Chondrocyte (in vitro differentiated cells): ENCODE measurements around the gene SCAPER. TPM values are rescaled to one million over a fixed set of nuclear protein-coding genes. Genes with fewer than 3 reads are reported as not detected.

Experiments used
- DNase-seq: peaks from one replicate; pipeline ENCODE4 v3.0.0; 2021; ENCODE audit warnings: mixed read lengths, low spot score
- H3K27ac Mint-ChIP-seq: one replicate; pipeline ENCODE4 v1.8.0; 2021; ENCODE audit warnings: mild to moderate bottlenecking, moderate library complexity, mixed read lengths; ENCODE audit not compliant: unreplicated experiment
- H3K27me3 Mint-ChIP-seq: 2 replicates; pipeline ENCODE4 v1.8.0; 2021; ENCODE audit warnings: low read depth, mixed read lengths
- H3K36me3 Mint-ChIP-seq: 2 replicates; pipeline ENCODE4 v1.8.0; 2021; ENCODE audit warnings: low read depth, mixed read lengths
- H3K4me1 Mint-ChIP-seq: 2 replicates; pipeline ENCODE4 v1.8.0; 2021; ENCODE audit warnings: low read depth, mild to moderate bottlenecking, mixed read lengths
- H3K4me3 Mint-ChIP-seq: one replicate; pipeline ENCODE4 v1.8.0; 2021; ENCODE audit warnings: mild to moderate bottlenecking, moderate library complexity, mixed read lengths; ENCODE audit not compliant: unreplicated experiment
- H3K9me3 Mint-ChIP-seq: 2 replicates; pipeline ENCODE4 v1.8.0; 2021; ENCODE audit warnings: low read depth, mixed read lengths
- CTCF ChIP-seq: fragments of 200-600 bp; sonication (generic); IDR thresholded peaks from 2 replicates; pipeline ENCODE4 v1.5.0; 2021; ENCODE audit warnings: antibody characterized with exemption, mild to moderate bottlenecking, moderate library complexity
- total RNA-seq: library from RNA; stranded (reverse); gene quantifications from 3 replicates; pipeline ENCODE4 v1.2.1, GENCODE V29; 2021

SCAPER gene
- total RNA-seq, 1 donor from 2014 or later, result 17.3 TPM

GRCh38 chr15:76938752-76939151, 33.6 kb upstream of the SCAPER start:
- peaks cover 6% of the 10 kb centered on the region for H3K4me1 Mint-ChIP-seq
- H3K9me3 Mint-ChIP-seq, result no peaks in the 10 kb centered on the region
- TF ChIP-seq CTCF, result no peak
- H3K27me3 Mint-ChIP-seq, result no peaks in the 10 kb centered on the region
- no peak overlapping the region for H3K4me3 Mint-ChIP-seq
- H3K36me3 Mint-ChIP-seq, result peaks cover 8% of the 10 kb centered on the region
- peak overlapping the region; percentile 41 for H3K27ac Mint-ChIP-seq
- no peak for DNase-seq

GRCh38 chr15:76936671-76937070, 31.5 kb upstream of the SCAPER start:
- Mint-ChIP-seq H3K27me3 (no peaks in the 10 kb centered on the region), H3K9me3 (no peaks in the 10 kb centered on the region), H3K36me3 (peaks cover 9% of the 10 kb centered on the region)

GRCh38 chr15:76935620-76936019, 30.5 kb upstream of the SCAPER start:
- Mint-ChIP-seq H3K27me3 (no peaks in the 10 kb centered on the region), H3K9me3 (no peaks in the 10 kb centered on the region), H3K4me1 (peaks cover 23% of the 10 kb centered on the region), H3K4me3 (no peak overlapping the region), H3K36me3 (peaks cover 9% of the 10 kb centered on the region), H3K27ac (no peak overlapping the region)
- TF ChIP-seq CTCF, result no peak
- no peak for DNase-seq

More at GRCh38 chr15:76936671-76937070, 31.5 kb upstream of the SCAPER start:
- Mint-ChIP-seq H3K4me1 (peaks cover 19% of the 10 kb centered on the region), H3K27ac (no peak overlapping the region), H3K4me3 (no peak overlapping the region)
- no peak for DNase-seq
- no peak for TF ChIP-seq CTCF

GRCh38 chr15:76932135-76932966, 27.2 kb upstream of the SCAPER start:
- DNase-seq, result no peak
- H3K4me1 Mint-ChIP-seq, result peaks cover 17% of the 10 kb centered on the region

More at GRCh38 chr15:76932135-76932966, 27.2 kb upstream of the SCAPER start:
- peak overlapping the region; percentile 83 for H3K4me3 Mint-ChIP-seq
- no peak for TF ChIP-seq CTCF
- no peaks in the 10 kb centered on the region for H3K9me3 Mint-ChIP-seq
- peaks cover 9% of the 10 kb centered on the region for H3K36me3 Mint-ChIP-seq
- peaks cover 6% of the 10 kb centered on the region for H3K27me3 Mint-ChIP-seq
- H3K27ac Mint-ChIP-seq, result peak overlapping the region; percentile 80
